Measurements from ENCODE around the gene WASHC3.

DNA sequence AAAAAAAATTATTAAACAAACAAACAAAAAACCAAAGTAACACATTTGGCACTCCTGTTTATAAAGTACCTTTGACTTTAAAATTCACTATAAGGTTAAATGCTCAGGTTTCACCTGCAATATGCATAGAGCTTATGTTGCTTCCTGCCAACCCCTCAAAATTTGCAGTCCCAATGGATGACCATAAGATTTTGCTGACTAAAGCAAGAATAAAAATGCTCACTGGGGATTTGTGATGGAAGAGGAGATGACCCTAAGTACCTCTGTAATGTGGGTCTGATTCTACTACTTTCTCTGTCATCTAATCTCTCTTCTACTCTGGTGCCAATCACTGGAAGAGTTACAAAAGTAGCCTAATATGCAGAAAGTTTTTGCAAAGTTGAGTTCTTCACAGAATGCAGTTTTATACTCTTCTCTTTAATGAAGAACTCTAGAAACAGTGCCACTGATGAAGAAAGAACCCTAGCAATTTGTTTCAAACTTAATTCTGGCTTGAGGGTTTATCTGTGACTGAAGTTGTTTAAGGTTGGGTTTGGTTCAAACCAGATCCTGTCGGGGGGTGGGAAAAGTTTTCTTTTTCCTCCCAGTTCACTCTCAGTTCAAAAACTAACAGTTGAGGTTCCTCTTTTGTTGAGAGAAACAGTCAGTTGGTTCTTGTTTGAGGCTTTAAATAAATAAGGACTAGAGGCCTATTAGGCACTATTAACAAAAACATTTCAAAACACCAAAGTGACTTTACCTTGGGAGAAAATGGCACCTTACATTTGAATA, 10.9 kb downstream of the WASHC3 start:
- no peak for TF ChIP-seq CTCF (IDR thresholded peaks at IDR 0.05; ENCODE audit: low read depth, low read length)
- TF ChIP-seq MYC (IDR thresholded peaks at IDR 0.05; ENCODE audit: low read depth, low read length) = no peak
- no peak for TF ChIP-seq POLR2A (IDR thresholded peaks at IDR 0.05; ENCODE audit: extremely low read depth, insufficient read length)
